ENCODE results near the gene TPTE.
"Not testable (repeated sequence)": the region's sequence is repeated elsewhere in the genome, so short reads cannot be mapped to it uniquely, and the experiment has no call there.

- not testable (repeated sequence) for TF ChIP-seq CTCF (conservative IDR thresholded peaks at IDR 0.05; ENCODE audit: low read depth, low read length); EZH2 (IDR thresholded peaks at IDR 0.05; ENCODE audit: borderline replicate concordance, low read depth, low read length, poor library complexity, severe bottlenecking)
Measured at GRCh38 chr21:10645667-10646066, 124.3 kb downstream of the TPTE start.
